Neural progenitor cell (in vitro differentiated cells): ENCODE data around the gene FXR1. TPM values are rescaled to one million over a fixed set of nuclear protein-coding genes. Genes with fewer than 3 reads are reported as not detected.

Experiments used
- DNase-seq: peaks from one replicate; pipeline ENCODE4 v3.0.0-alpha.2; 2016; ENCODE audit warnings: low spot score
- H2AFZ ChIP-seq: fragments of 200-600 bp; sonication (generic); replicated peaks from 2 replicates; pipeline ENCODE4 v1.6.1; 2016; ENCODE audit warnings: antibody characterized with exemption
- H3F3A ChIP-seq: fragments of 200-600 bp; sonication (generic); 2 replicates; pipeline ENCODE4 v1.6.1; 2016; ENCODE audit warnings: antibody characterized with exemption, low read depth
- H3K27ac ChIP-seq: fragments of 200-600 bp; sonication (generic); 2 replicates; pipeline ENCODE4 v1.5.1; 2016; ENCODE audit warnings: mild to moderate bottlenecking
- H3K27me3 ChIP-seq: fragments of 200-600 bp; sonication (generic); 2 replicates; pipeline ENCODE4 v1.6.1; 2016; ENCODE audit warnings: mild to moderate bottlenecking, moderate library complexity
- H3K36me3 ChIP-seq: fragments of 200-600 bp; sonication (generic); 2 replicates; pipeline ENCODE4 v1.5.1; 2016
- H3K4me1 ChIP-seq: fragments of 200-600 bp; sonication (generic); 2 replicates; pipeline ENCODE4 v1.6.1; 2016; ENCODE audit warnings: mixed run types
- H3K4me2 ChIP-seq: fragments of 200-600 bp; sonication (generic); 2 replicates; pipeline ENCODE4 v1.6.1; 2016
- H3K4me3 ChIP-seq: fragments of 200-600 bp; sonication (generic); 2 replicates; pipeline ENCODE4 v1.5.1; 2016
- H3K79me2 ChIP-seq: fragments of 200-600 bp; sonication (generic); 2 replicates; pipeline ENCODE4 v1.6.1; 2016; ENCODE audit warnings: low read depth
- H3K9ac ChIP-seq: fragments of 200-600 bp; sonication (generic); 2 replicates; pipeline ENCODE4 v1.6.1; 2016
- H3K9me3 ChIP-seq: fragments of 200-600 bp; sonication (generic); 2 replicates; pipeline ENCODE4 v1.5.1; 2016; ENCODE audit warnings: low read depth
- H4K20me1 ChIP-seq: fragments of 200-600 bp; sonication (generic); 2 replicates; pipeline ENCODE4 v1.6.1; 2016; ENCODE audit warnings: low read depth
- H3K27ac Mint-ChIP-seq: 3 replicates; pipeline ENCODE4 v1.8.0; 2021; ENCODE audit warnings: mixed read lengths
- H3K27me3 Mint-ChIP-seq: 2 replicates; pipeline ENCODE4 v1.8.0; 2022; ENCODE audit warnings: low read depth, mild to moderate bottlenecking, inconsistent platforms, moderate library complexity, mixed read lengths; ENCODE audit not compliant: insufficient read depth
- H3K36me3 Mint-ChIP-seq: 3 replicates; pipeline ENCODE4 v1.8.0; 2021; ENCODE audit warnings: mixed read lengths
- H3K4me1 Mint-ChIP-seq: 3 replicates; pipeline ENCODE4 v1.8.0; 2021; ENCODE audit warnings: mixed read lengths
- H3K4me3 Mint-ChIP-seq: 3 replicates; pipeline ENCODE4 v1.8.0; 2021; ENCODE audit warnings: mild to moderate bottlenecking, moderate library complexity, mixed read lengths
- H3K9me3 Mint-ChIP-seq: 3 replicates; pipeline ENCODE4 v1.8.0; 2020; ENCODE audit warnings: mixed read lengths
- CTCF ChIP-seq: fragments of 200-600 bp; sonication (generic); IDR thresholded peaks from 2 replicates; pipeline ENCODE4 v1.5.1; 2017; ENCODE audit warnings: antibody characterized with exemption, mild to moderate bottlenecking
- EZH2 ChIP-seq: fragments of 200-600 bp; sonication (generic); IDR thresholded peaks from 2 replicates; pipeline ENCODE4 v1.6.1; 2017; ENCODE audit warnings: antibody characterized with exemption, mild to moderate bottlenecking, moderate library complexity
- EZH2phosphoT487 ChIP-seq: fragments of 200-600 bp; sonication (generic); IDR thresholded peaks from 2 replicates; pipeline ENCODE4 v1.6.1; 2017; ENCODE audit warnings: antibody characterized with exemption
- total RNA-seq: library from RNA; depleted of rRNA; stranded (reverse); fragments of >200 nt; gene quantifications from 2 replicates; pipeline ENCODE4 v1.2.3, GENCODE V29; 2015; ENCODE audit warnings: low replicate concordance

Gene FXR1
- total RNA-seq, 1 donor from 2014 or later = 412 TPM

- Mint-ChIP-seq H3K36me3 (peaks cover 12% of the 10 kb centered on the region), H3K4me1 (no peaks in the 10 kb centered on the region), H3K9me3 (no peaks in the 10 kb centered on the region), H3K27me3 (no peaks in the 10 kb centered on the region), H3K27ac (no peak overlapping the region), H3K4me3 (no peak overlapping the region)
- Histone ChIP-seq H4K20me1 (peaks cover 6% of the 10 kb centered on the region), H3K79me2 (peaks cover 4% of the 10 kb centered on the region), H3K4me1 (no peaks in the 10 kb centered on the region), H3K27ac (no peak overlapping the region), H3K27me3 (no peaks in the 10 kb centered on the region), H3F3A (peaks cover 27% of the 10 kb centered on the region), H3K9ac (no peak overlapping the region), H3K4me2 (no peak overlapping the region), H3K4me3 (no peak overlapping the region), H3K36me3 (peaks cover 35% of the 10 kb centered on the region), H3K9me3 (no peaks in the 10 kb centered on the region), H2AFZ (no peak overlapping the region)
- TF ChIP-seq EZH2phosphoT487 = no peak
- no peak for TF ChIP-seq EZH2
- DNase-seq = no peak
These were observed 61.1 kb downstream of the FXR1 start for GRCh38 chr3:180973543-180973942.

- no peak for TF ChIP-seq EZH2
- TF ChIP-seq CTCF = no peak
- no peak for TF ChIP-seq EZH2phosphoT487
- Histone ChIP-seq H3F3A (peaks cover 33% of the 10 kb centered on the region), H3K36me3 (peaks cover 28% of the 10 kb centered on the region), H3K9ac (no peak overlapping the region), H3K79me2 (peaks cover 2% of the 10 kb centered on the region), H3K9me3 (no peaks in the 10 kb centered on the region), H3K4me3 (no peak overlapping the region), H2AFZ (no peak overlapping the region), H3K4me2 (no peak overlapping the region), H3K4me1 (no peaks in the 10 kb centered on the region), H3K27ac (no peak overlapping the region), H4K20me1 (peaks cover 6% of the 10 kb centered on the region), H3K27me3 (no peaks in the 10 kb centered on the region)
- no peaks in the 10 kb centered on the region for H3K27me3 Mint-ChIP-seq
- no peak overlapping the region for H3K27ac Mint-ChIP-seq
- DNase-seq = no peak
- no peaks in the 10 kb centered on the region for H3K9me3 Mint-ChIP-seq
- peaks cover 8% of the 10 kb centered on the region for H3K36me3 Mint-ChIP-seq
- H3K4me1 Mint-ChIP-seq = no peaks in the 10 kb centered on the region
- no peak overlapping the region for H3K4me3 Mint-ChIP-seq
These were observed 61.8 kb downstream of the FXR1 start for GRCh38 chr3:180974286-180974685.

- Histone ChIP-seq H3K9me3 (no peaks in the 10 kb centered on the region), H3F3A (peaks cover 64% of the 10 kb centered on the region), H3K4me3 (no peak overlapping the region), H3K36me3 (peaks cover 15% of the 10 kb centered on the region), H4K20me1 (peaks cover 6% of the 10 kb centered on the region), H3K4me1 (no peaks in the 10 kb centered on the region), H3K27ac (peak overlapping the region; percentile 21), H2AFZ (no peak overlapping the region), H3K4me2 (no peak overlapping the region), H3K27me3 (no peaks in the 10 kb centered on the region), H3K79me2 (no peaks in the 10 kb centered on the region), H3K9ac (no peak overlapping the region)
- no peak overlapping the region for H3K27ac Mint-ChIP-seq
- no peaks in the 10 kb centered on the region for H3K27me3 Mint-ChIP-seq
- DNase-seq = no peak
- no peak overlapping the region for H3K4me3 Mint-ChIP-seq
- H3K36me3 Mint-ChIP-seq = peaks cover 8% of the 10 kb centered on the region
- H3K9me3 Mint-ChIP-seq = no peaks in the 10 kb centered on the region
- no peaks in the 10 kb centered on the region for H3K4me1 Mint-ChIP-seq
- no peak for TF ChIP-seq EZH2
- TF ChIP-seq EZH2phosphoT487 = no peak
- no peak for TF ChIP-seq CTCF
These were observed 65.0 kb downstream of the FXR1 start for GRCh38 chr3:180977498-180977897.

GRCh38 chr3:180979961-180980360 lies 67.5 kb downstream of the FXR1 start:
- Histone ChIP-seq H3K4me2 (no peak overlapping the region), H4K20me1 (no peaks in the 10 kb centered on the region), H3K27me3 (no peaks in the 10 kb centered on the region), H3F3A (peaks cover 73% of the 10 kb centered on the region), H2AFZ (no peak overlapping the region), H3K4me1 (no peaks in the 10 kb centered on the region), H3K4me3 (no peak overlapping the region), H3K79me2 (no peaks in the 10 kb centered on the region), H3K9me3 (no peaks in the 10 kb centered on the region), H3K9ac (no peak overlapping the region), H3K36me3 (peaks cover 25% of the 10 kb centered on the region), H3K27ac (no peak overlapping the region)
- DNase-seq = no peak
- H3K4me3 Mint-ChIP-seq = no peak overlapping the region
- no peaks in the 10 kb centered on the region for H3K4me1 Mint-ChIP-seq
- TF ChIP-seq EZH2 (no peak), EZH2phosphoT487 (no peak), CTCF (no peak)
- no peaks in the 10 kb centered on the region for H3K27me3 Mint-ChIP-seq
- H3K9me3 Mint-ChIP-seq = no peaks in the 10 kb centered on the region
- H3K27ac Mint-ChIP-seq = no peak overlapping the region
- peaks cover 8% of the 10 kb centered on the region for H3K36me3 Mint-ChIP-seq
